Mucosa of descending colon (tissue), 3 donors: ENCODE results near the gene NUMBL. TPM values are rescaled to one million over a fixed set of nuclear protein-coding genes. Genes with fewer than 3 reads are reported as not detected.

Experiments
- ATAC-seq: fragments of 200-7000 bp; cut with Tn5 transposase; one replicate; pipeline ENCODE4 v1.9.1; 2020; ENCODE audit warnings: mild to moderate bottlenecking, moderate library complexity
- DNase-seq, 3 donors: peaks; one replicate each; pipeline ENCODE4 v3.0.0-alpha.2; 2020
- H3K36me3 ChIP-seq: fragments of 200-600 bp; one replicate; pipeline ENCODE4 v1.8.0; 2021; ENCODE audit warnings: low read depth, mild to moderate bottlenecking
- H3K4me1 ChIP-seq: fragments of 200-600 bp; one replicate; pipeline ENCODE4 v1.8.0; 2021; ENCODE audit warnings: low read depth, mild to moderate bottlenecking
- H3K4me3 ChIP-seq: fragments of 200-600 bp; one replicate; pipeline ENCODE4 v1.8.0; 2021; ENCODE audit warnings: mild to moderate bottlenecking
- H3K9me3 ChIP-seq: fragments of 200-600 bp; one replicate; pipeline ENCODE4 v1.8.0; 2021; ENCODE audit warnings: mild to moderate bottlenecking
- CTCF ChIP-seq: fragments of 200-600 bp; IDR thresholded peaks from one replicate; pipeline ENCODE4 v1.8.0; 2022; ENCODE audit warnings: antibody characterized with exemption, mild to moderate bottlenecking
- intact Hi-C, 2 donors: fragments of 100-400 bp; cut with DNase I in 1 of 2; cut with micrococcal nuclease in 1 of 2; formaldehyde crosslinking; loops; one replicate each; pipeline versions ENCODE4 v1.11.0 to v1.11.1; 2022; cut with DNase I, micrococcal nuclease
- total RNA-seq, 3 donors: library from RNA; stranded (reverse); fragmentation: NEBNext Ultra II Directional in 2 of 3; extraction: Animal tissue kit (Norgen Biotek cat#: 25700) in 2 of 3; gene quantifications; one replicate each; pipeline versions ENCODE4 v1.2.1 to v1.2.4, GENCODE V29; 2021 to 2023
- donor health status: DM: no; HTN: no; CAD: no; lungs with moderate emphysema.
- donor health status: DM: no; HTN: no; CAD: no.
- donor health status: DM: no; HTN: yes; CAD: no.

Gene NUMBL
- total RNA-seq, 3 donors from 2014 or later = 10.2 to 39.7 (median 16.9) TPM

- Histone ChIP-seq H3K4me3 (peak overlapping the region; percentile 69), H3K4me1 (peaks cover 35% of the 10 kb centered on the region), H3K9me3 (no peaks in the 10 kb centered on the region), H3K36me3 (no peaks in the 10 kb centered on the region)
- ATAC-seq (no peak), DNase-seq (peak in 1 of 3 donors; percentile 56)
- TF ChIP-seq CTCF = no peak
- intact Hi-C loops = no loop called here
Measured at GRCh38 chr19:40717325-40717879, 27.0 kb upstream of the NUMBL start.

GRCh38 chr19:40716482-40717324 lies 26.3 kb upstream of the NUMBL start, which contains the start of the genes COQ8B and ITPKC:
COQ8B (minus strand) TSS chr19:40716886; CDS start chr19:40714632, 2,254 bp downstream.
ITPKC (plus strand) TSS chr19:40717112; CDS start chr19:40717136, 24 bp downstream.
- ATAC-seq = peak; percentile 76
- H3K4me3 ChIP-seq = peak within 1 kb of the TSS; percentile 69
- H3K4me1 ChIP-seq = peaks cover 30% of the 10 kb centered on the region
- intact Hi-C loops = no loop called here
- no peaks in the 10 kb centered on the region for H3K36me3 ChIP-seq
- no peaks in the 10 kb centered on the region for H3K9me3 ChIP-seq
- peak; percentile 27 for TF ChIP-seq CTCF
- peak; percentile 100 for DNase-seq

GRCh38 chr19:40716031-40716481 lies 25.6 kb upstream of the NUMBL start:
- H3K4me1 ChIP-seq = peaks cover 25% of the 10 kb centered on the region
- ATAC-seq = no peak
- no peak for TF ChIP-seq CTCF
- no peaks in the 10 kb centered on the region for H3K9me3 ChIP-seq
- H3K36me3 ChIP-seq = no peaks in the 10 kb centered on the region
- peak in 2 of 3 donors; percentile 48 to 59 for DNase-seq
- H3K4me3 ChIP-seq = no peak overlapping the region
- intact Hi-C loops = no loop called here

GRCh38 chr19:40714441-40715299 lies 24.2 kb upstream of the NUMBL start:
- no peak for TF ChIP-seq CTCF
- DNase-seq (peak; percentile 96 to 97 (median 97)), ATAC-seq (peak; percentile 71)
- intact Hi-C loops = no loop called here
- no peaks in the 10 kb centered on the region for H3K36me3 ChIP-seq
- no peak overlapping the region for H3K4me3 ChIP-seq
- peaks cover 11% of the 10 kb centered on the region for H3K4me1 ChIP-seq
- H3K9me3 ChIP-seq = no peaks in the 10 kb centered on the region

GRCh38 chr19:40713939-40714338 lies 23.5 kb upstream of the NUMBL start:
- TF ChIP-seq CTCF = no peak
- peaks cover 6% of the 10 kb centered on the region for H3K4me1 ChIP-seq
- H3K36me3 ChIP-seq = no peaks in the 10 kb centered on the region
- H3K9me3 ChIP-seq = no peaks in the 10 kb centered on the region
- H3K4me3 ChIP-seq = no peak overlapping the region
- intact Hi-C loops = no loop called here
- ATAC-seq = no peak
- peak in 1 of 3 donors; percentile 36 for DNase-seq
